HFF-Myc (cell line): ENCODE data around the gene FOXRED1.
A peak's percentile ranks its signal among the peaks of the same experiment; 100 is the strongest.

ENCODE experiments used
- DNase-seq: peaks from one replicate; pipeline ENCODE4 v3.0.0-alpha.2; 2011; ENCODE audit warnings: low read depth; ENCODE audit errors: extremely low read depth
- H3K4me3 ChIP-seq: replicated peaks from 2 replicates; pipeline ENCODE4 v1.5.1; 2011; ENCODE audit warnings: low read depth, mild to moderate bottlenecking, control low read depth, low read length
- CTCF ChIP-seq: IDR thresholded peaks from 2 replicates; pipeline ENCODE4 v1.5.1; 2012; ENCODE audit warnings: mild to moderate bottlenecking, low read depth, low read length, control low read depth; ENCODE audit errors: missing control alignments

FOXRED1 gene

GRCh38 chr11:126256216-126256615, 12.7 kb upstream of the FOXRED1 start:
- H3K4me3 ChIP-seq: no peak overlapping the region
- no peak for DNase-seq

GRCh38 chr11:126257144-126257543, 11.8 kb upstream of the FOXRED1 start:
- TF ChIP-seq CTCF: no peak
- H3K4me3 ChIP-seq: no peak overlapping the region
- DNase-seq: no peak

More at GRCh38 chr11:126256216-126256615, 12.7 kb upstream of the FOXRED1 start:
- no peak for TF ChIP-seq CTCF

- DNase-seq: no peak
- H3K4me3 ChIP-seq: no peak overlapping the region
- no peak for TF ChIP-seq CTCF
These were observed 11.2 kb upstream of the FOXRED1 start for GRCh38 chr11:126257764-126258163.

- H3K4me3 ChIP-seq: no peak overlapping the region
- TF ChIP-seq CTCF: no peak
- DNase-seq: no peak
These were observed 6.7 kb upstream of the FOXRED1 start for GRCh38 chr11:126262216-126262615.

GRCh38 chr11:126263489-126263888, 5.5 kb upstream of the FOXRED1 start:
- TF ChIP-seq CTCF: no peak
- DNase-seq: no peak
- H3K4me3 ChIP-seq: no peak overlapping the region

GRCh38 chr11:126265811-126266210, 3.1 kb upstream of the FOXRED1 start:
- H3K4me3 ChIP-seq: no peak overlapping the region
- no peak for DNase-seq
- TF ChIP-seq CTCF: no peak

- no peak for DNase-seq
- TF ChIP-seq CTCF: no peak
- H3K4me3 ChIP-seq: peak overlapping the region; percentile 82
These were observed 1.3 kb upstream of the FOXRED1 start for GRCh38 chr11:126267650-126268049.
